ENCODE data around the gene PTPRO.

- TF ChIP-seq CTCF (IDR thresholded peaks at IDR 0.05) (no peak), POLR2A (IDR thresholded peaks at IDR 0.05) (no peak)
Measured at GRCh38 chr12:15545334-15545733, 223.0 kb downstream of the PTPRO start.

Measured in Peyer's patch (tissue), 4 donors.